Keratinocyte (primary cell): ENCODE data around the gene SAFB2. TPM values are rescaled to one million over a fixed set of nuclear protein-coding genes. Genes with fewer than 3 reads are reported as not detected.

Source experiments
- DNase-seq: peaks from one replicate; pipeline ENCODE4 v3.0.0-alpha.2; 2011; ENCODE audit warnings: low read depth, missing footprints, low spot score
- FAIRE-seq: peaks from 2 replicates; lab custom pipeline; 2011; peaks lifted over from hg19 to GRCh38; lab: Jason Lieb, UNC
- H2AFZ ChIP-seq: 2 replicates; pipeline ENCODE4 v1.6.0; 2012; ENCODE audit warnings: low read length, control low read depth, inconsistent platforms; ENCODE audit not compliant: control insufficient read depth
- H3K27ac ChIP-seq: 2 replicates; pipeline ENCODE4 v1.5.1; 2011; ENCODE audit warnings: low read length; ENCODE audit not compliant: control insufficient read depth, insufficient read depth
- H3K27me3 ChIP-seq: 3 replicates; pipeline ENCODE4 v1.6.0; 2011; ENCODE audit warnings: low read length; ENCODE audit not compliant: control insufficient read depth, insufficient read depth; ENCODE audit errors: extremely low read depth
- H3K36me3 ChIP-seq, 2 experiments: 2 replicates in 1 of 2; 3 replicates in 1 of 2; pipeline ENCODE4 v1.5.1; 2011; ENCODE audit warnings: low read length in 2 of 2, mild to moderate bottlenecking in 1 of 2; ENCODE audit not compliant: control insufficient read depth in 2 of 2, insufficient read depth in 2 of 2; ENCODE audit errors: extremely low read depth in 1 of 2
- H3K4me1 ChIP-seq: 3 replicates; pipeline ENCODE4 v1.5.1; 2011; ENCODE audit warnings: low read length; ENCODE audit not compliant: control insufficient read depth, insufficient read depth; ENCODE audit errors: extremely low read depth
- H3K4me2 ChIP-seq: 3 replicates; pipeline ENCODE4 v1.6.0; 2011; ENCODE audit warnings: low read depth, low read length; ENCODE audit not compliant: control insufficient read depth, insufficient read depth; ENCODE audit errors: extremely low read depth
- H3K4me3 ChIP-seq, 3 experiments: fragments of 200-600 bp in 1 of 3; sonication (generic) in 1 of 3; 2 replicates in 2 of 3; 3 replicates in 1 of 3; pipeline ENCODE4 v1.5.1; 2011 to 2016; ENCODE audit warnings: low read length in 3 of 3, mild to moderate bottlenecking in 3 of 3, control low read depth in 2 of 3, inconsistent platforms in 1 of 3, low read depth in 1 of 3, mixed read lengths in 1 of 3, mixed run types in 1 of 3, moderate library complexity in 1 of 3; ENCODE audit not compliant: control insufficient read depth in 2 of 3, insufficient read depth in 2 of 3; ENCODE audit errors: extremely low read depth in 1 of 3
- H3K79me2 ChIP-seq: 2 replicates; pipeline ENCODE4 v1.6.0; 2012; ENCODE audit warnings: low read length; ENCODE audit not compliant: control insufficient read depth, insufficient read depth
- H3K9ac ChIP-seq: 3 replicates; pipeline ENCODE4 v1.6.0; 2011; ENCODE audit warnings: low read length; ENCODE audit not compliant: control insufficient read depth, insufficient read depth; ENCODE audit errors: extremely low read depth
- H3K9me1 ChIP-seq: 3 replicates; pipeline ENCODE4 v1.6.0; 2011; ENCODE audit warnings: low read length; ENCODE audit not compliant: control insufficient read depth, insufficient read depth; ENCODE audit errors: extremely low read depth
- H3K9me3 ChIP-seq: 2 replicates; pipeline ENCODE4 v1.5.1; 2012; ENCODE audit warnings: low read depth, low read length; ENCODE audit not compliant: control insufficient read depth
- H4K20me1 ChIP-seq: 3 replicates; pipeline ENCODE4 v1.6.0; 2011; ENCODE audit warnings: low read length; ENCODE audit not compliant: control insufficient read depth, insufficient read depth; ENCODE audit errors: extremely low read depth
- EZH2 ChIP-seq: IDR thresholded peaks from one replicate; pipeline ENCODE4 v1.6.1; 2012; ENCODE audit warnings: inconsistent platforms, mild to moderate bottlenecking, low read length, moderate library complexity
- dilution Hi-C: fragments of 300-500 bp; cut with MboI; formaldehyde crosslinking; loops from one replicate; pipeline ENCODE4 v1.7.0; 2020; ENCODE audit warnings: low sequenced_read_pairs; ENCODE audit not compliant: extremely low pct_ligation_motif_present
- polyA plus RNA-seq, 5 experiments: library from polyadenylated mRNA; depleted of rRNA in 3 of 5; stranded (reverse) in 3 of 5; stranded (forward) in 1 of 5; unstranded in 1 of 5; fragments of >200 nt; gene quantifications; 1 replicate in 1 of 5; 2 replicates in 3 of 5; 3 replicates in 1 of 5; pipeline versions ENCODE4 v1.2.1 to v1.2.3, GENCODE V29; 2011 to 2012; ENCODE audit warnings: missing spikeins in 2 of 5, low read depth in 1 of 5, low replicate concordance in 1 of 5
- TF ChIP-seq, protein P1 (sequence below), 3 experiments: IDR thresholded peaks in 1 of 3; conservative IDR thresholded peaks in 1 of 3; optimal IDR thresholded peaks in 1 of 3; 2 replicates in 2 of 3; 3 replicates in 1 of 3; pipeline versions ENCODE3 to v1.5.1; 2011; ENCODE audit warnings: low read length in 3 of 3, mild to moderate bottlenecking in 3 of 3, moderate library complexity in 2 of 3, control low read depth in 1 of 3, inconsistent platforms in 1 of 3; ENCODE audit not compliant: insufficient read depth in 2 of 3; ENCODE audit errors: extremely low read depth in 1 of 3

SAFB2 gene
- polyA plus RNA-seq, 1 donor (not counting 4 experiments of a cell fraction or from before 2014, with no cell fraction given), result 15.3 TPM

DNA sequence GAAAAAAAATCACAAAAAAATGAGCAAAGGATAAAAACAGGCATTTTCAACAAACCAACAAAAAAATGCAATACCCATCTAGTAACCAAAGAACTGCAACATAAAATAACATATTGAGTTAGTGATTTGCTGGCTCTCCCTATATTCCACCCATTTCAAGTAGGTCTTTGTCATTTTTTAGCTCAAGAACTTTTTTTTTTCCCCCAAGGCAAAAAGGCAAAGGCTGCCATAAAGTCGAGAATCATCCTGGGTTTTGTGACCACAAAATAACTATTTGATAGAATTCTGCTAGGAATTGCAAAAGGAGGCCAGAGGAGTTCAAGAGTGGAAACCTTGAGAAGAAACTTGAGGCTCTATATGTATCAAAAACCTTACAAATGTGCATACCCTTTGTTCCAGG, 5.5 kb downstream of the SAFB2 start:
- no peak overlapping the region for H3K4me3 ChIP-seq
- no peak overlapping the region for H3K9ac ChIP-seq
- H4K20me1 ChIP-seq, result peaks cover 2% of the 10 kb centered on the region
- H3K79me2 ChIP-seq, result peaks cover 60% of the 10 kb centered on the region
- H3K4me2 ChIP-seq, result no peak overlapping the region
- DNase-seq, result no peak
- TF ChIP-seq, protein P1, sequence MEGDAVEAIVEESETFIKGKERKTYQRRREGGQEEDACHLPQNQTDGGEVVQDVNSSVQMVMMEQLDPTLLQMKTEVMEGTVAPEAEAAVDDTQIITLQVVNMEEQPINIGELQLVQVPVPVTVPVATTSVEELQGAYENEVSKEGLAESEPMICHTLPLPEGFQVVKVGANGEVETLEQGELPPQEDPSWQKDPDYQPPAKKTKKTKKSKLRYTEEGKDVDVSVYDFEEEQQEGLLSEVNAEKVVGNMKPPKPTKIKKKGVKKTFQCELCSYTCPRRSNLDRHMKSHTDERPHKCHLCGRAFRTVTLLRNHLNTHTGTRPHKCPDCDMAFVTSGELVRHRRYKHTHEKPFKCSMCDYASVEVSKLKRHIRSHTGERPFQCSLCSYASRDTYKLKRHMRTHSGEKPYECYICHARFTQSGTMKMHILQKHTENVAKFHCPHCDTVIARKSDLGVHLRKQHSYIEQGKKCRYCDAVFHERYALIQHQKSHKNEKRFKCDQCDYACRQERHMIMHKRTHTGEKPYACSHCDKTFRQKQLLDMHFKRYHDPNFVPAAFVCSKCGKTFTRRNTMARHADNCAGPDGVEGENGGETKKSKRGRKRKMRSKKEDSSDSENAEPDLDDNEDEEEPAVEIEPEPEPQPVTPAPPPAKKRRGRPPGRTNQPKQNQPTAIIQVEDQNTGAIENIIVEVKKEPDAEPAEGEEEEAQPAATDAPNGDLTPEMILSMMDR (optimal IDR thresholded peaks at IDR 0.05 in 1 of 3, IDR thresholded peaks at IDR 0.05 in 1 of 3, conservative IDR thresholded peaks at IDR 0.05 in 1 of 3; ENCODE audit: extremely low read depth in 1 of 3, insufficient read depth in 2 of 3, low read length in 3 of 3), result no peak
- no peak for TF ChIP-seq EZH2
- peaks cover 5% of the 10 kb centered on the region for H3K9me1 ChIP-seq
- H3K27me3 ChIP-seq, result no peaks in the 10 kb centered on the region
- H3K9me3 ChIP-seq, result no peaks in the 10 kb centered on the region
- H3K36me3 ChIP-seq, result peaks cover 31 to 57% of the 10 kb centered on the region in 2 experiments
- no peak overlapping the region for H2AFZ ChIP-seq
- dilution Hi-C loops, result no loop called here
- FAIRE-seq, result no peak
- no peak overlapping the region for H3K27ac ChIP-seq
- peaks cover 10% of the 10 kb centered on the region for H3K4me1 ChIP-seq

DNA sequence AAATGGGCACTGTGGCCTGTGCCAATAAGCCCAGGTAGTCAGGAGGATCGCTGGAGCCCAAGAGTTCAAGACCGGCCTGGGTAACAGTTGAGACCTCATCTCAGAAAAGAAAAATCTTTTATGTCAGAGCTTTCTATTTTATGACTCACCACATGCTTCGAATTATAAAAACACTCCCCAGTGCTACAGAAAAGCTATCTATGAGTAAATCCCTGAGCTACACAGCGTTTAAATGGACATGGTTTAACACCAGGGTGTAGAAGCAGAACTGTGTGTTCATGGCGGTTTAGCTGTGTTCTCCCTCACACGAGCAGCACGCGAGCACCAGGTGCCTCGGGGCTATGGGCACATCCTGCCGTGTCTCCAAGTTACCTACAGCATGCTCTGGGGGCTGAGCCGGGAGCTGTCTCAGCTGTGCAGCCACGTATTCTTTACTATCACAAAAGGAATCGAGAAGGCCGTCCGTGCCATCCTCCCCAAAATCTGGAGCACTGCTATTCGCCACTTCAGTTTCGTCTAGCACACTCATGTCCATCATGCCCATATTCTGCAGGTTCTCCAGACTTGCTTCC, 6.7 kb downstream of the SAFB2 start:
- dilution Hi-C loops, result no loop called here
- no peak overlapping the region for H3K27ac ChIP-seq
- H3K4me3 ChIP-seq, result no peak overlapping the region
- peaks cover 47% of the 10 kb centered on the region for H3K79me2 ChIP-seq
- H3K4me1 ChIP-seq, result peaks cover under 1% of the 10 kb centered on the region
- peaks cover 2% of the 10 kb centered on the region for H4K20me1 ChIP-seq
- no peak overlapping the region for H3K4me2 ChIP-seq
- H3K9me3 ChIP-seq, result no peaks in the 10 kb centered on the region
- H3K9me1 ChIP-seq, result peaks cover 5% of the 10 kb centered on the region
- TF ChIP-seq EZH2, result no peak
- TF ChIP-seq, protein P1 (optimal IDR thresholded peaks at IDR 0.05 in 1 of 3, IDR thresholded peaks at IDR 0.05 in 1 of 3, conservative IDR thresholded peaks at IDR 0.05 in 1 of 3; ENCODE audit: extremely low read depth in 1 of 3, insufficient read depth in 2 of 3, low read length in 3 of 3), result no peak
- H3K9ac ChIP-seq, result no peak overlapping the region
- no peak overlapping the region for H2AFZ ChIP-seq
- H3K27me3 ChIP-seq, result no peaks in the 10 kb centered on the region
- DNase-seq (no peak), FAIRE-seq (no peak)
- peaks cover 31 to 59% of the 10 kb centered on the region in 2 experiments for H3K36me3 ChIP-seq
